ENCODE data around the gene SND1.

Gene SND1

DNA sequence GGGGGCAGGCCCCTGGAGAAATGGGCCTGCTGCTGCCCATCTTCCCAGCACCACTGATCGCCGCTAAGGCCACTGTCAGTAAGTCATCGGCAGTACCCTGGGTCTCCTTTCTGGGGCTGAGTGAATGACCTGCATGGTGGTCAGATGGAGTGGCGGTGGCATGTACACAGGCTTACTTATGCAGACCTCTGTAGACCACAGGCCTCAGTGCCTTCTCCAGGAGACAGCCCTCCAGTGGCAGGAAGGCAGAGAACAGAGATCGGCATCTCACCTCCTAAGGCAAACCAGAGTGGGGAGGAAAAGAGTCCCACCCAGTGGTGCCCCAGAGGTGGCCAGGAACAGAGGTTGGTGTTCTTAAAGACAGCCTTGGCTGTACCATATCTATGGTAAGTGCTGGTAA, 402.0 kb downstream of the SND1 start:
- no peak for DNase-seq

DNA sequence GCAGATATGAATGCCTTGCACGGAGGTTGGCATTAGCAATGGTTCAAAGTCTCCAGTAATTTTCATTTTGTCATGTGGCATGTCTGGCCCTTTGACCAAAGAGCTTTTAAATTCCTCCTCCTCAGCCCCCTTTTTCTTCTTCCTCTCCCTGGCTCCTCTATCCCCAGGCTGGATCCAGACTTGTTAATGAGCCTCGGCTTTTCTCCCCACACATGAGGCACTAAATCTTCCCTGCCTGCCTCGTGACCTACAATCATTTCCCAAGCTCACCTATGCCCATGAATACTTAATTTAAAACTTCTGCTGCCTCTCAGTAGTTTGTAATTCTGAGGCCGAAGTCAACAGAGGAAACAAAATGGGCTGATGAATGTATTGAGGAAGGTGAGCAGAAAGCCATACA, 402.5 kb downstream of the SND1 start:
- no peak for DNase-seq

- no peak for DNase-seq
Measured at GRCh38 chr7:128055637-128056036, 403.6 kb downstream of the SND1 start.

- no peak for DNase-seq
Measured at GRCh38 chr7:128056901-128057300, 404.9 kb downstream of the SND1 start.

DNA sequence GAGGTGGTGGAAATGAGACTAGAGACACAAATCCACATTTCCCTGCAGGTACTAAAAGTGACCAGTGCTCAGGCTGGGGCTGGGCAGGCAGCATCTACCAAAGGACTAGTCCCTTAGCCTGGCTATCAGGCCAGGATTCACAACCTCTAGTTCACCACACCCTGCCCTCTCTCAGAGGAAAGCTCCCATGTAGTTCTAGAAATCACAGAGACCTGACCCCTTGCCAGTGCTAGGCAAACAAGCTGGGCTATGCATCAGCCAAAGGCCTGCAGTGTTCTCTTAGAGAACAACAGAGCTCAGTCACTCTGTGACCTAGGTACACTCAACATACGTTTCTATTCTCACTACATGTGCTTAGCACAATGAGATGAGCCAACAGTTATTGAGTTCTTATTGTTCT, 405.9 kb downstream of the SND1 start:
- DNase-seq = no peak

DNA sequence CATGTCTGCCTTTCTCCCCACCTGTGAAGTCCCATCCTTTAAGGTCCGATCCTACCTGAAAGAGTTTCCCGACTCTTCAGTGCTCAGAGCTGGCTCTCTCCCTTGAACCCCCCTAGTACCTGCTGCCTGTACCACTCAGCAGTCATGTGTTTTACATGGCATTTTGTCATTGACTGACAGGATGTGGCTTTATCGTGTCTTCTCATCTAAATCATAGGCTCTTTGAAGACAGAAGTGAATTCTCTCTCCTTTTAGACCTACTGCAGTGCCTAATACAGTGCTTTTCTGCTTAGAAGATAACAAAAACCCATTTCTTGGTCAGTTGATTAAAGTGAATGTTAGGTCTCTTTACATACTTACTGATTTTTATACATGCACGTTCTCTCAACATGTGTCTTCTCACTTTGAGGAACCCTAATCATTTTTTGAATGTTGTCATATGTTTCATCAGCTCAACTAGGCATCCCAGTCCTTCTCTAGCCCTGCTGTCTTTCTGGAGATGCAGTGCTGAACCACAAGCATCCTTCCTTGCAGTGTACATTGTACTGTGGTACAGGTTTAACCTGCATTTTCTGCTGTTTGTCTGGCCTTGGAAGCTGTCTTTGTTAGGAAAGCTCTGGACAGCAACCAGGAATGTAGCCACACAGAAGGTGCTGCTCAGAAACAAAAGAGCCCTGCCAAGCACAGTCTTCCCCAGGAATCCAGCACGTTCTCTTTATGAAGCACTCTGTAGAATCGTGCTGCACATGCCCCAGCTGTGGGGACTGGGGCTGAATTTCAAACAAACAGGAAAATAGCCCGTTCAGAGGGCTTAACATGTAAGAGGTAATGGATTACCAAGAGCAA, 407.4 kb downstream of the SND1 start:
- no peak for DNase-seq

GRCh38 chr7:128060018-128060417, 408.0 kb downstream of the SND1 start:
- no peak for DNase-seq

DNA sequence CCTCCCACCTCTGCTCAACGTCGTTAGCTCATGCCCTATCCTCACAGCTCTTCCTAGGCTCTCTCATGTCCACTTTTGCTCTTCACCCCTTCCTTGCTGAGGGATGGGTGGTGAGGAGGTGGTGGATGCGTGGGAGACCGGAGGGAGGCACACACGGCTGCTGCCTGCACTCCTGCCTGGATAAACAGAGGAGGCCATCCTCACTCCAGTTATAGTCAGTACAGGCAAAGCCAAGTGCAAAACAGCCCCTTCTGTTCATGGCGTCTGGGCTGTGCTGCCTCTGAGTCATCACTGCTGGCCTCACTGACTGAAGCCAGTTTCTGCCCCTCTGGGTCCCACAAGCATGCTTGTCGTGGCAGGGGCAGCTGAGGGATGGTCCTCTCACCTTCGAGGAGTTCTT, 411.1 kb downstream of the SND1 start:
- no peak for DNase-seq

GRCh38 chr7:128065872-128066271, 413.9 kb downstream of the SND1 start:
- no peak for DNase-seq

- no peak for DNase-seq
Measured at GRCh38 chr7:128066395-128066794, 414.4 kb downstream of the SND1 start.

GRCh38 chr7:128066858-128067257, 414.9 kb downstream of the SND1 start:
- DNase-seq = no peak

DNA sequence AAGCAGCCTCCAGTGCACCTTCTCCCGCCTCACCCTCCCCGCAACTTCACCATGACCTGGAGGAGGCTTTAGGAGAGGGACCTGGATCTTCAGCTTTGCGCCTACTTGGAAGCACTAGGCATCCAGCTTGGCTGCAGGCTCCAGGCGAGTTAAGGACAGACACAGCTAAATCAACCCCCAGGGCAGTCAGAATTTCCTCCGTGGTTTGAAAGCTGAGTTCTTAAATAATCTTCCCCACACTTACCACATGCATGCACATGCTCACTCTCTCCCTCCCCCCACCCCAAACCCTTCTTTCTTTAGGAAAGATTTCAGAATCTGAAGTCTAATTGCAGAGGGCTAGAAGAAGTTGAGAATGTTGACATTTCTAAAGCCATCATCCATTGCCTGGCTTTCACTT, 416.0 kb downstream of the SND1 start:
- no peak for DNase-seq

DNA sequence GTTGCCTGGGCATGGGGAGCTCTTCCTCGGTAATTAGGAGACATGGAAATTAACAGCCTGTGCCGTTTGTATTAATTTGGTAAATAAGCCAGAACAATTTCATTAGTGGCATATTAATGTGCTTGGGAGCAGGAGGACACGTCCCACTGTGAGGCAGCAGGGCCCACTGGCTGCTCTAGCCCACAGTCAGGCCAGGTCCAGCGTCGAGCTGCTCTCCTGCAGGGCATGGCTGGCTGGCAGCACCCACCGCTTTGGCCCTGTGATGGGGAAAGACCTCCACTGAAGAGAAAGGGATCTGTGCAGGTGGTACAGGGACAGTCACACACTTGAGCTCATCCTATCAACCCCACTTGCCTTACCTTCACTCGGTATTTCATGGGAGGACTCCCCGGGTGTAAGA, 416.8 kb downstream of the SND1 start:
- no peak for DNase-seq

GRCh38 chr7:128069373-128070364, 417.7 kb downstream of the SND1 start:
- DNase-seq = no peak

- no peak for DNase-seq
Measured at GRCh38 chr7:128071376-128071775, 419.4 kb downstream of the SND1 start.

- DNase-seq = no peak
Measured at GRCh38 chr7:128071801-128072200, 419.8 kb downstream of the SND1 start.

DNA sequence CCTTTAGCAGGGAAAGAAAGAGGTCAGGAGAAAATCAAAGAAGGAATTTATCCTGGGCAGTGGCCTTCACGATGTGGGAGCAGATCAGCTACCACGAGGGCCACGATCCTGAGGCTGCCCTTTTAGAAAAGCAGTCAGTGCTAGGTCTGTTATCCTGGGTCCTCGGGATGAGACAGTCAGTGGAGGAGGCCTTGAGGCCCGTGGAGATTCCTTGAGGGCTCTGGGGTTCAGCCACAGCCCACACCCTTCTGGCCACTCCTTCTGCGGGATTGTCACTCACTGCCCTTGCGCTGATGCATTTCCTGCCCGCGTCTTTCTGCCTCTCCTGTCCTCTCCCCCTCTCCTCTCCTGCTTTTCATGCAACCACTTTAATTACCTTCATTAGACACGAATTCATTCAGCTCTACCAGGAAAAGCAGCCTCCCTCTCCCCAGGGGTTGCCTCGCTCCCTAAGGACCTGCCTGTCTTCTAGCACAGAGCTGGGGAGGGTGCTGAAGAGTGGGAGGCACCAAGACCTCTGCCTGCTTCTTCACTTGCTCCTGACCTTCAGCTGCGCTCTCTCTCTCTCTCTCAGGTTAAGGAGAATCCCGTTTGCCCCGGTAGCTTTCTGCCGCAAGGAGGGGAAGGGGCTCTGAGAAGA, 421.8 kb downstream of the SND1 start:
- no peak for DNase-seq

DNA sequence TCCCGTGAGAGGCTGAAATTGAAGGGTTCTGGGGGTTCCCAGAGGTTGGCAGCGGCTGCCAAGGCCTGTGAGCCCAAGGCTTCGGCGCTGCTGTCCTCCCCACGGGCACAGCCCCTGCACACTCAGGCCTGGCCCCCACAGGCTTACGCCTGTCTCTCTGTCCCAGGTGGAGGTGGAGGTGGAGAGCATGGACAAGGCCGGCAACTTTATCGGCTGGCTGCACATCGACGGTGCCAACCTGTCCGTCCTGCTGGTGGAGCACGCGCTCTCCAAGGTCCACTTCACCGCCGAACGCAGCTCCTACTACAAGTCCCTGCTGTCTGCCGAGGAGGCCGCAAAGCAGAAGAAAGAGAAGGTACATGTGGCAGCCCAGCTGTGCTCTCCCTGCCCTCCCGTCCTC, 422.3 kb downstream of the SND1 start:
- no peak for DNase-seq

DNA sequence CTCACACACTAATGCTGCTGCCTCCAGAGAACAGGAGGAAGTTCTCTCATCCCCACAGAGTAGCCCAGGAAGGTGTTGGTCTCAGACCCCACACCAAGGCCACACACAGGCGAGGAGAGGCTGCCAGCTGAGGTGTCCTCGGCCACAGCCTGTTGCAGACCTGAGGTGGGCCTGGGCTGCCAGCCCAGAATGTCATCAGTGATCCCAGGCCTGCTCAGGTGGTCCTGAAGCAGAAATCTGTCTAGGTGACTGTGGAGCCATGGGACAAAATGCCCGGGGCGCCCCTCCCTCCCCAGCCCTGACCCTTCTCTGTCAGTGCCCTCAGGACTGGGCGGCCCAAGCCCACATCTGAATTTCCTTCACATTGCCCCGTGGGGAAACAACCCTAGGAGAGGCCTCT, 422.7 kb downstream of the SND1 start:
- no peak for DNase-seq

- DNase-seq = no peak
Measured at GRCh38 chr7:128075242-128076095, 423.5 kb downstream of the SND1 start.

DNA sequence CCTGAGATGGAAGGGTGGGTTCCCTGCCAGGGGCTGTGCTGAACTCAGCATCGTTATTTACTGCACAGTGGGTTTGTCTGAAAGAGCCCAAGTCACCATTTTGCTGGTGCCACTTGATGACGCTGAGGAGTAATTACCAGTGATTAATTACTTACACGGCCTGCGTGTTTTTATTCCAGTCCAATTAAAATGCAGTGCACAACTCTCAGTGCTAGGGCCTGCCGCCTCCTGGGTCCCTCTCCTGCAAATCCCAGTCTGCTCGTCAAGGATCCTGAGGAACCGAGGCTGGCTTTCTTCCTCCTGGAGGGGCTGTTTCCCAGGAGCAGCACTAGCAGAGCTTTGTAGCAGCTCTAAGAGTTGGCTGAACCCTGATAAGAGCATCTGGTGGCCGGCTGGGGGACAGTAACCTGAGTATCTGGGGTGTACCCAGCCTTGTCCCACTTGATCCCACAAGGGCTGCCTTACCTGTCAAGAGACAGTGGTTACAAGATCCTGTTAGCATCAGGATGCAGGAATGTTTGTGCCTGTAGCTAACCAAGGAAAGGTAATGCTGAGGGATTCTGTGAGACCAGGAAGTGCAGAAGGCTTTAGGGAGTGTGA, 424.3 kb downstream of the SND1 start:
- DNase-seq = no peak

- DNase-seq = no peak
Measured at GRCh38 chr7:128076796-128077271, 424.8 kb downstream of the SND1 start.
